GM21423 (cell line): ENCODE results near the gene CBY2.
"Not testable (repeated sequence)": the region's sequence is repeated elsewhere in the genome, so short reads cannot be mapped to it uniquely, and the experiment has no call there.

Source experiments
- ATAC-seq: cut with Tn5 transposase; IDR thresholded peaks from one replicate; pipeline ENCODE4 v1.9.1; 2021; ENCODE audit warnings: mild to moderate bottlenecking, moderate library complexity; ENCODE audit not compliant: unreplicated experiment

Gene CBY2

GRCh38 chr13:45737571-45738017, 35.5 kb downstream of the CBY2 start:
- ATAC-seq: no peak

DNA sequence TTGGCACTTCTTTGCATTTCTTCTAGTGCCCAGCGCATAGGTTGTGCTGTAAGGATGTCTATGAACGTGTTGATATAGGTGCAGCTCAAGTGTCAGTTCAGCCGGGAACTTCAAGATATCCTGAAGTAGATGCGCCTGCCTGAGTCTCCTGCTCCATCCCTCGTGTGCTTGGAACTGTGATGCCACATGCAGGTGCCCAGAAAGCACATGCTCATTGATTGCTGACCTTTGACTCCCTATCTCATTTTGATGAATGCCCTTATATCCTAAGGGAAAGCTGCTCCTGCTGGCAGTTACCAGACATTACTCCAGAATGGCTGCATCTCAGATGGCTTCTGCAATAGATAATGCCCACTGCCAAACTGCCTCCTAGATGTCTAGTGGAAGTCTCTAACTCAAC, 40.9 kb downstream of the CBY2 start:
- no peak for ATAC-seq

DNA sequence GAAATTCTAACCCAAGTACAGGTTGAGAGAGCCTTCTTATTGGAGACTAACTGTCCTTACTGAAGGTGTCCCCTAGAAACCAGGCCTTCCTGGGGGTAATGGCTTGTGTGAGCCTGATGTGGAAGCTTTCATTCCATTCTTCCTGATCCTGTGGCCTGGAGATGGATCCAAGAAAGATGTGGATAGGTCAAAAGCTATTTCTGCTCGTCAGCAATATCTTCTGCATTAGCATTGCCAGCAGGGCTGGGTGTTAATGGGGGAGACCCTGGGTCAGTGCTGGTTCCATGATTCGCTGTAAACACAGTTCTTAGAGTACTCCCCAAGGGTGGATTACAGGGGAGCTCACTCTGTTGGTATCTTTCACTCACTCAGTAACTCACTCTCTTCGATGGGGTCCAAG, 42.9 kb downstream of the CBY2 start:
- no peak for ATAC-seq

DNA sequence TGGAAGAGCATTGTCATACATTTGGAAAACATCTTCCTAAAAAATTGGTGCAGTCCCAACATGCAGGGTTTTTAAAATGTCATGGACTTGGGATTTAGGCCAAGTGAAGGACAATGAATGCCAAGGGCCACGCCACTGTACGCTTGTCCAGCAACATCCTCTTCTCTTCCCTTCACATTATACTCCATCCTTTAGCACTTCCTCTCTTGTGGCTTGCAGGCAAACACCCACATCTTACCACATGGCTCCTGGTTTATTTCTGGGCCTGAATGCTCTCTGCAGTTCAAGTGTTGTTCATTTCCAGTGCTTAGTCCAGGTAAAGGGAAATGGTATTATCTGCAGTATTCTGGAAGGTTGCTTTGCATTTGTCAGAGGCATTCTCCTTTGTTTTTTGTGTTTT, 45.0 kb downstream of the CBY2 start:
- ATAC-seq: no peak

GRCh38 chr13:45748941-45749759, 47.0 kb downstream of the CBY2 start:
- ATAC-seq: no peak

DNA sequence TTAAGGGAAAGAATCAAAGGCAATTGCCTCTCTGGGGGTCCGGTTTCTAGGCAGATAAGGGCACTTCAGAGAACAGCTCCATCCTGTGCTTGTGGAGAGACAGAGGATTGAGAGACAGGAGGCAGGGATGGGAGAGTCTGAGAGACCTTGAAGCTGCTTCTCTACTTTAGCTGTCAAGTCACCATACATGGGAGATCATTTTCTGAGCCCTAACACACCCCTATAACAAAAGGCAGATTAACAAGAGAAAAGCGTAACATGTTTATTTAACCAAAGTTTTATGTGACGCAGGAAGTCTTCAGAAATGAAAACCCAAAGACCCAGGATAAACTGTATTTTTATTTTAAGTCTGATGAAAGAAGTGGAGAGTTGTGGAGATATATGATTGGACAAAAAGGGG, 48.4 kb downstream of the CBY2 start:
- no peak for ATAC-seq

- no peak for ATAC-seq
Observed at GRCh38 chr13:45751885-45752284, 49.8 kb downstream of the CBY2 start.

DNA sequence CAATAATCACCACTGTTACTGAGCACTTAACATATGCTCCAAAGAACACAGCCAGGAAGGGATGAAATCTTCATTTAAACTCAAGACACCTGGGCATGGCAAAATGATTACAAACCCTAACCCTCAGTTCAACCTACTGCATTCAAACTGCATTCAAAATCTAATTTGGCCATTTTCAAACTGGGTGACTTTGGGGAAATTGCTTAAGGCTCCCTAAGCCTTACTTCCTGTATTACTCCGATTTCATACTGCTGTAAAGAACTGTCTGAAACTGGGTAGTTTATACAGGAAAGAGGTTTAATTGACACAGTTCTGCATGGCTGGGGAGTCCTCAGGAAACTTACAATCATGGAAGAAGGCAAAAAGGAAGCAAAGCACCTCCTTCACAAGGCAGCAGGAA, 50.4 kb downstream of the CBY2 start:
- ATAC-seq: no peak

GRCh38 chr13:45756498-45756897, 54.4 kb downstream of the CBY2 start:
- ATAC-seq: not testable (repeated sequence)

DNA sequence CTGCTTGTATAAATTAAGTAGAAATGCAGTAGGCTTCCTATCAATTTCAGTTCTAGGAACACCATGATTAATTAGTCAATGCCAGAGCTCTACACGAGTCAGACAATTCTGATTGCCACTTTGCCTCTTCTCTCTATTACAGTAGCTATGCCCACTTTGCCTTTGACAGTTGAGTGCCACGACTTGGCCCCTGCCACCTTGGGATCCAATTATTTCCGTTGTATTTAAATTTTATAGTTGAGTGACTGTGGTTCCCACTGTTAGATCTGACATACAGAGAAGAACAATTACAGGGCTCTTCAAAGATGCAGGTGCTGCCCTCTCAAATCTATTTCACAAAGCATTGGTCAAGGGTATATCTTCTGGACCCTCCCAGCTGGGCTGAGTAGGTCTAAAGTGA, 55.5 kb downstream of the CBY2 start:
- ATAC-seq: not testable (repeated sequence)

DNA sequence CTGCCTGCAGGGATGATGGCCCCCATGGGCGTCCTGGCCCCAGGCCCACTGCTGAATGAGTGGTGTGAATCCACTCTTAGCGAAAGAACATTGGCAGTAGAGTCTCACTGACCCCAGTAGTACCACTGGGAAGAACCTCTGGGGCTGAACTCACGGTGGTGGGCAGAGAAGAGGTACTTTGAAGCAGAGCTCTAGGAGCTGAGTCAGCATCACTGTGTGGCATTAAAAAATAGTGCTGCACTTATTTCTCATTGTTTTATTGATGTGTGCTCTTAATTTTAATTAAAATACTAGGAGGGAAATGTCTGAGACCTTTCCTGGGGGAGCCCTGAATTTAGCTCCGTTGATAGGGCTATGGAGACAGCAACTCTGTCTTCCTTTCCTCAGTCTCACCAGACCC, 61.3 kb downstream of the CBY2 start:
- no peak for ATAC-seq
